ENCODE measurements around the gene GCN1.

Gene GCN1

GRCh38 chr12:120139958-120140357 lies 54.6 kb downstream of the GCN1 start:
- peak; percentile 72 for DNase-seq (ENCODE audit: low spot score)

- DNase-seq (ENCODE audit: low spot score) = no peak
These were observed 56.1 kb downstream of the GCN1 start for GRCh38 chr12:120138366-120138765.

- DNase-seq (ENCODE audit: low spot score) = no peak
These were observed 56.7 kb downstream of the GCN1 start for GRCh38 chr12:120137833-120138232.

- DNase-seq (ENCODE audit: low spot score) = no peak
These were observed 58.3 kb downstream of the GCN1 start for GRCh38 chr12:120136093-120136770.

- no peak for DNase-seq (ENCODE audit: low spot score)
These were observed 60.1 kb downstream of the GCN1 start for GRCh38 chr12:120134307-120134980.

- DNase-seq (ENCODE audit: low spot score) = no peak
These were observed 61.6 kb downstream of the GCN1 start for GRCh38 chr12:120132863-120133385.

- DNase-seq (ENCODE audit: low spot score) = no peak
These were observed 62.3 kb downstream of the GCN1 start for GRCh38 chr12:120132054-120132836.

- DNase-seq (ENCODE audit: low spot score) = no peak
These were observed 63.4 kb downstream of the GCN1 start for GRCh38 chr12:120131116-120131515.

- DNase-seq (ENCODE audit: low spot score) = no peak
These were observed 64.5 kb downstream of the GCN1 start for GRCh38 chr12:120130011-120130410.

GRCh38 chr12:120126635-120127005 lies 67.9 kb downstream of the GCN1 start:
- DNase-seq (ENCODE audit: low spot score) = no peak

GRCh38 chr12:120125792-120126634 lies 68.5 kb downstream of the GCN1 start:
- DNase-seq (ENCODE audit: low spot score) = no peak

- DNase-seq (ENCODE audit: low spot score) = no peak
These were observed 69.5 kb downstream of the GCN1 start for GRCh38 chr12:120125029-120125428.

GRCh38 chr12:120121766-120122293 lies 72.7 kb downstream of the GCN1 start:
- no peak for DNase-seq (ENCODE audit: low spot score)

- no peak for DNase-seq (ENCODE audit: low spot score)
These were observed 73.2 kb downstream of the GCN1 start for GRCh38 chr12:120121343-120121742.

- DNase-seq (ENCODE audit: low spot score) = peak; percentile 47
These were observed 75.1 kb downstream of the GCN1 start for GRCh38 chr12:120119271-120119973.

- DNase-seq (ENCODE audit: low spot score) = peak; percentile 57
These were observed 76.0 kb downstream of the GCN1 start for GRCh38 chr12:120118321-120119061.

GRCh38 chr12:120117961-120118320 lies 76.6 kb downstream of the GCN1 start:
- no peak for DNase-seq (ENCODE audit: low spot score)

GRCh38 chr12:120116792-120117651 lies 77.5 kb downstream of the GCN1 start:
- peak; percentile 100 for DNase-seq (ENCODE audit: low spot score)

- no peak for DNase-seq (ENCODE audit: low spot score)
These were observed 78.1 kb downstream of the GCN1 start, which contains the start of gene RAB35 for GRCh38 chr12:120116441-120116791. TSS of gene RAB35 (minus strand) at chr12:120116753. CDS start at chr12:120116650, 103 bp downstream.
